Measurements from ENCODE around the gene HSH2D.

The HSH2D gene

DNA sequence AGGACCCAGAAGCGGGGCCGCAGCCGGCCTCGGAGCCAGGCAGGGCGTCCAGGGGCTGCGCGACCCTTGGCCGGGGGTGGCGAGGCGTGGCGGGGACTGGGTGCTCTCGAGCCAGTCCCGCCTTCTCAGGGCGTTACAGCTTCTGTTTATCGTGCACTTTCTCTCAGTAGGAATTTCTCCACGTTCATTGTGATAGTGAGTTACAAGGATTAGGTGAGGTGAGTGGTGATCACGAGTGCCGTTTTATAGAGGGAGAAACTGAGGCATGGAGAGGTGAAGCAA, 54.8 kb downstream of the HSH2D start:
- DNase-seq: no peak

DNA sequence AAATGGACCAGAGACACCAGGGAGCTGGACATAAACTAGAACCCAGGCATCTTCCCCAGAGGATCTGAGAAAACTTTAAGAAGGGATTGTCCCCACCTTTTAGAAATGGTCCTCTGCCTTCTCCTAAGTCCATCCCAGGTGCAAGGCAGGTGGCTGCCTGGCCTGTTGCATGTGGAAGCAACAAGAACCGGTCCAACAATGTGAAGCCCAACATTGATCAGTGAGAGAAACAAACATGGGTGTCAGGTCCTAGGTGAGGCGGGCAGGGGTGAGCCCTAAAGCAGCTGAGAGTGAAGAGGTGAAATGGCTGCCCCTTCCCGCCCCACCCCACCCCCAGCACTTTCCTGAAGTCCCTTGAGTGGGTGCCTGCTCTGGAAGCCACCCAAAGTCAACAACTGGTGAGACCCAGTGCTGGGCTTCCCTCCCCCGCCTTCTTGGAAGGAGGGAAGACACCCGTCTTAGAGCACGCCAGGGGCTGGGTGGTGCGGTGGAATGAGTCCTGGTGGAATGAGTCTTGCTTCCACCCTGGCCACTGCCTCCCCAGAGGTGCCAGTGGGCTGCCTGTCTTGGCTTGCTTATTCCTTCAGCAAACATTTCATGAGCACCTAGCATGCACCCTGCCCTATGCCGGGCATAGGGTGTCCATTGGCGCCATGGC, 55.9 kb downstream of the HSH2D start:
- no peak for DNase-seq

DNA sequence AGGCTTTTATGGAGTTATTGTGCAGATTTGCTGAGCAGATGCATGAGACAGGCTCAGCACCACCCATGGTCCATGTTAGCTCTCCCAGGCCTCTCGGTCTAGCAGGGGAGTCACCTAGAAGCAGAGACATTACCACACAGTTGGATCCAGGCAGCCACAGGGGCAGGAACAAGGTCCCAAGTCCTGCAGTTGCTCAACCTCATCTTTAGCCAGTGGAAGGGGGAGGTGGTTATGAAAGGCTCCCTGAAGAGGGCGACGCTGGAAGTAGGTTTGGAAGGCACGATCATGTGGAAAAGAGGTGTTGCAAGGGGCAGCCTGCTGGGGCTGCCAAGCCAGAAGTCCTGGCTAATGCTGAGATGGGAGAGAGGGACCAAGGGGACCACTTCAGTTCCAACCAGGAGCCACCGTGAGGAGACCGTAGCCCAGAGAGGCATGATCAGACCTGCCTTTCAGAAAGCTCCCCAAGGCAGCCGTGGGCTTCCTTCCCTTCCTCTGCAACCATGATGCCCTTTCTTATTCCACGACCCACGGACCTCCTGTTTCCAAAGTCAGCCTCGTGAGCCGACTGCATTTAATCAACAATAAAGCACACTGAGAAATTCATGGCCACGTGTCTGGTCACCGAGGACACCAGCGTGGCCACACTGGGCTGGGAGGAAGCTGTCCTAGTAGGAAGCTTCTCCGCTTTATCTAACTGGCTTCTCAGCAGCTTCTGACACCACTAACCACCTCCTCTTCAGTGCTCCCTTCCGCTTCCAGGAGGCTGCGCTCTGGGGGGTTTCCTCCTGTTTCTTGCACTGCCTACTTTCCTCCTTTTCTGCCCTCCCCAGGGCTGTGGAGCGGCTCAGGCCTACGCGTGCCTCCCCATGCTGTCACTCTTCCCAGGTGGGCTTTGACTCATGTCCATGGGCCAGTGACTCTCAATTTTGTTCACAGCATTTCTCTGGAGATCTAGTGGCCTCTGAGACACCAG, 56.8 kb downstream of the HSH2D start:
- DNase-seq: no peak

DNA sequence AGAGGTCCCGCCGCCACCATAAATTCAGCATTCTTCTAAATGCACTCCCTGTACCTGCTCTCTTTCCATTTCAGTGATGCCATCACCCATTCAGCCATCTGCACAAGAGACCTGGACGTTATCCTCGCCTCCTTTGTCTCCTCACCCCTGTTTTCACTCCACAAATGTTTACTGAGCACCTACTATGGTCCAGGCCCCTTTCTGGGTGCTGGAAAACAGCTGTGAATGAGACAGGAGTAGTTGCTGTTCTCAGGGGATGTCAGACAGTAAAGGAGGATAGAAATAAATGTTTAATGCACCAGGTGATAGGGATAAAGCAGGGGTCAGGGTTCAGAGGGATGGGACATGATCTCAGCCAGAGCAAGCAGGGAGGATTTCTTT, 57.5 kb downstream of the HSH2D start:
- DNase-seq: no peak

DNA sequence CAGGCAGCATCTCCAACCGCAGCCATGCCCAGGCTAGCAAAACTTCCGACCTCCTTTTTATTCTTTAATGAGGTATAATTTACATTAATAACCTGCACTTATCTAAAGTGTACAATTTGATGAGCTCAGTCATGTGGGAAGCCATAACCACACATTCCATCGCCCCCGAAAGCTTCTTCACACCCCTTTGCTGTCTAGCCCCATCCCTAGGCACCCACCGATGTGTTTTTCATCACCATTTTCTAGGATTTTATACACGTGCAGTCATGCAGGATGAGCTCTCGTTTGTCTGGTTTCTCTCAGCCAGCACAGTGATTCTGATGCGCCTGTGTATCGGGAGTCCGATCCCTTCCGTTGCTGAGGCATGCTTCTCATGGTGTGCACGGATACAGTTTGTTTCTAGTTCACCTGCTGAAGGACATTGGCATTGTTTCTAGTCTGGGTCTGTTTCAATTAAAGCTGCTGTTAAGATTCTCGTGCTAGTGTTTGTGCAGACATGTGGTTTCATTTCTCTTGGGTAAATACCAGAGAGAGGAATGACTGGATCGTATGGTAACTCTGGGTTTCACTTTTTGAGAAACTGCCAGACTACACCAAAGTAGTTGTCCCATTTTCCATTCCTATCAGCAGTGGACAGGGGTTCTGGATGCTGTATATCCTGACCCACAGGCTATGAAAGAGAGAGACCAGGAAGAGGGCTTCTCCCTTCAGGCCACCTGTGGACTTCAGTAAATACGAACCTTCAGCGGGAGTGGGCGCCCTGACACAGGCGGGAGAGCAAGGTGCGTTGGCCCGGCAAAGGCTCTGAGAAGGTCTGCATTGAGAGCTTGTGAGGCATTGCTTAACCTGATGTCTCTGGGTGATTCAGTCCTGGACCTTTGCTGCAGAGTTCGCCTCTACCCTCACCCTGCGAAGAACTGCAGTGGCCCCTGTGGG, 59.1 kb downstream of the HSH2D start:
- no peak for DNase-seq

DNA sequence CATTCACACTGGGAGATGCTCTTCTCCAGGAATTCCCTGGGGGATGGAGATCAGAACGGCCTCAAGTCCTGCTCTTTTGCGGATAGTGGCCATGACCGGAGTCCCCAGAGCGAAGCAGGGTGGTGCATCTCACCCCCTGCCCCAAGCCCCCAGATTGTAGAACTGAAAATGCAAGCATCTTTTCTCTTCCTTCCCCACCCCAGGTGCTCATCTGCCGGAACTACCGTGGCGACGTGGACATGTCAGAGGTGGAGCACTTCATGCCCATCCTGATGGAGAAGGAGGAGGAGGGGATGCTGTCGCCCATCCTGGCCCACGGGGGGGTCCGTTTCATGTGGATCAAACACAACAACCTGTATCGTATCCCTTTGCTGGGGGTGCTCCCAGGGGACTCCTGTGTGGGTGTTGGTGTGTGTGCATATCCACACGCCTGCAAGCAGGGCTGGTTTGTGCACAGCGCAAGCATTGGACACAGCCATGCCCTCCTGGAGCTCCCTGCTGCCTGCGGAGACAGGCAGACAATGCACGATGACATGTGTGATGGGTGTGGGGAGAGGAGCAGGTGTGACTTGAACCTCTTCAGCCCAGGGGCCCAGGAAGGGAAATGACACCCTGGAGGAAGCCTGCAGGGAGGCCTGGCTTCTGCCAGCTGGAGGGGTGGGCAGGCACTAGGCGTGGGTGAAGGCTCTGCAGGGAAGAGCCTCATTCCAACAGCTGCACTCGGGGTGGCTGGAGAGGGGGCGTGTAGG, 59.9 kb downstream of the HSH2D start:
- no peak for DNase-seq

DNA sequence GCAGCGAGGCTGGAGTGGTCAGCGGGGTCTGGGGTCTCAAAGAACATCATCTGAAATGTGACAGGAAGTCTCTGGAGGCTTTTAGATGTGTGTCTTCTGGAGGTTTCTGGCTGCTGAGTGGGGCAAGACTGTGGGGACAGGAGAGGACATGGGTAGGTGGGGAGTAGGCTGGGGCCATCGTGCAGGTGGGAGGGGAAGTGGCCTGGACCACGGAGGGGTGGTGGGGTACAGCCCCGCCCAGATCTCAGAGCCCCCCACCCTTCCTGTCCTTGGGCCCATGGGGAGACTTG, 60.5 kb downstream of the HSH2D start:
- DNase-seq: no peak

DNA sequence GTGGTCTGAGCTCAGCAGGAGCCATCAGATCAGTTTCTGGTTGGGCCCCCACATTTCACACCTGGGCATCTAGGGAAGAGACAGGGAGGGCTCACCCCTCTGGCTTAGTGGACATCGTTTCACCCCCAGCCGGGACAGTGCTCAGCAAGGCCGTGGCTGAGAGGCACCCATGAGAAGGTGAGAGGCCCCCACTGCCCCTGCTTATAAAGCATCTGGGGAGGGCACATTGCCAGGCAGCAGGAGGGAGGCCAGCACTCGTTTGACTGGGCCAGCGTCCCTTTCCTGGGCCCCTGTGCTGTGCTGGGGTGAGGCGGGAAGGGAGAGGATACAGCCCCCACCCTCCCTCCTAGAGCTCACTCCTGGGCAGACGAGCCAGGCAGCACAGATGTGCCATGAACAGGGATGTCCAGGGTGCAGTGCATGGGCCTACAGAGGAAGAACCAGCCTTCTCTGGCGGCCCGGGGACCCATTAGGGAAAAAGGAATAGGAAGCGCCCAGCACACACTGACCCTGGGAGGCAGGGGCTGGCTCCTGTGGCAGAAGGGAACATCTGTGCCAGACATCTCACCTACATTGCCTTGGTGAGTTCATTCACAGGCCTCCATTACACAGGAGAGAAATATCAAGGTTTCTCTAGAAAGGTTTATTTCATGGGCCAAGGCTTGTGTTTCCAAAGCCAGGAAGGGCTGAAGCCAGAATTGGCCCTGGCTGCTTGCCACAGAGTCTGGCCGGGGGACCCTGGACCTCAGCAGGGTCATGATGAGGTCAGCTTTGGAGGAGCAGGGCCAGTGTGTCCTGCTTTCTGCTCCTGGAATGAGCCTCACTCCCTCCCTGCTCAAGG, 61.9 kb downstream of the HSH2D start:
- no peak for DNase-seq

DNA sequence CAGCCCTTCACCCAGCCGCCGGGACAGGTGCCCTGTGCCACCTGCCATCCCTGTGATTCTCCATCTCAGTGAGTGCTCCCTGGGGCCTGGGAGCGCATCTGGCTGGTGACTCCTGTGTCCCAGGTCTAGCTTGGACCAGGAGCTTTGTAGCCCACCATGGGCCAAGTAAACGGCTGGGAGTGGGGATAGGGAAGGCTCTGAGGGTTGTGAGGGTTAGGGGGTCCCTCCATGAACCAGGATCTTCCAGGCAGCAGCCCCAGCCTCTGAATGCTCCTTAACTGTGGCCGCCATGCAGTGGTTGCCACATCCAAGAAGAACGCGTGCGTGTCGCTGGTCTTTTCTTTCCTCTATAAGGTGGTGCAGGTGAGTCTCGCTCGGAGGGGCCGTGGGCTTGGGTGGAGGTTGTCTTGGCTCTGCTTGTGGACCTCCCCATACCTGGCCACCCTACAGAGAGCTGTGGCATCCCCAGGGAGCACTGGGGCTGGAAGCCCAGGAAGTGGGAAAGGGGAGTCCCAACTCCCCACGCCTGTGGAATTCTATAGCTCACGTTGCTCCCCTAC, 62.6 kb downstream of the HSH2D start:
- no peak for DNase-seq

DNA sequence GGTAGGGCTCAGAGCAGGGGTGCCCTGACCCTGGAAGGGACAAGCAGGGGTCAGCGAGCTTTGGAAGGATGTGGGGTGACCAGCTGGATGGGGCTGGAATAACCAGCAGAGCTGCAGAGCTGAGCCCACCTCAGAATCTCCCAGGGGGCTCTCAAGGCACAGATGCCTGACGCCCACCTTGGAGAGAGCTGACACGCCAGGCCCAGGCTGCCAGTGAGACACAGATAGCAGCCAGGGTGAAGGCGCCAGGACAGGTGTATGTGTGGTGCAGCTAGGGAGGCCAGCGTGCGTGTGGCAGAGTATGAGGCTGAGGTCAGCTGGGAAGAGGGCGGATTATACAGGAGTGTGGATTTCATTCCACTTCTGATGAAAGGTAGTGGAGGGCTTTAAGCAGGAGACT, 63.2 kb downstream of the HSH2D start:
- DNase-seq: no peak

DNA sequence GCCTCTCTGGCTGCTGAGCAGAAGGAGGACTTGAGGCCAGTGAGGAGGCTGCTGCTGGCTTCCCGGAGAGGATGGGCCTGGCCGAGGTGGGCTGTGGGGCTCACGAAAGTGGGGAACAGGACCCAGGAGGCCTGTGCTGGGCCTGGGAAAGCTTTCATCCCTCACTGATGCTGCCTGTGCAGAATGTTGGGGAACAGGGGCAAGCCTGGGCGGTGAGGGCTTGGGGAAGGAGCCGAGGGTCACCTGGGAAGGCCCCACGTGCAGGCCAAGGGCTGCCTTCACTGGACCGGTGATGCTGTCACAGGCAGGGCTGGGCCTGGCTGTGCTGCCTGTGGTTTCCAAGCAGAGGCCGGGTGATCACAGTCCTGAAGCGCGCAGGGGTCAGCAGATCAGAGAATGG, 63.6 kb downstream of the HSH2D start:
- no peak for DNase-seq

DNA sequence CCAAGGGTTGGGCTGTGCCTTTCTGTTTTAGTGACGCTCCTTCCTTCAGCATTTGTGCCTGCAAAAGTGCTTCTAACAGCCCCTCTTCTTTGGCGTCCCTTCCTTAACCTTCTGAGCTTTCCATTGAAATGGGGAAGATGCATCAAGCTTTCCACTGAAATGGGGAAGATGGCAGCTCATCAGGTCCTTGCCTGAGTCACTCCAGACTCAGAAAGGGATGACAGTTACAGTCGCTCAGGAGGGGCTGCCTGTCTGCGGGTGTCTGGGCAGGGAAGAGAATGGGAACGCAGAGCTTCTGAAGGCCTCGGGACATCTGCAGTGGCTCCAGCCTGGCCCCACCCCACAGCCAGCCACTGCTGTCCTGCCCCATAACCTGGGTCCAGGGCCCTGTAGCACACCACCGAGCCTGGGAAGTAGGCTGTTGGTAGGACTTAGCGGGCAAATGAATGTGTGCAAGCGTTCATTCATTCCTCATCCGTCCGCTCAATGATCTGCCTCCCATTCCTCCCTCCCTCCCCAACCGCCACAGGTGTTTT, 64.1 kb downstream of the HSH2D start:
- no peak for DNase-seq

All from activated CD4-positive, alpha-beta T cell treated with anti-CD3 and anti-CD28 coated beads, Interleukin-2, amount 50 U/mL, for 4 hours (primary cell).